GM18526 (cell line): Measurements from ENCODE around the gene ZNF689.

Experiments
- POLR2A ChIP-seq: IDR thresholded peaks from 3 replicates; pipeline ENCODE4 v1.6.1; 2011; ENCODE audit not compliant: insufficient read length; ENCODE audit errors: extremely low read depth

The ZNF689 gene

DNA sequence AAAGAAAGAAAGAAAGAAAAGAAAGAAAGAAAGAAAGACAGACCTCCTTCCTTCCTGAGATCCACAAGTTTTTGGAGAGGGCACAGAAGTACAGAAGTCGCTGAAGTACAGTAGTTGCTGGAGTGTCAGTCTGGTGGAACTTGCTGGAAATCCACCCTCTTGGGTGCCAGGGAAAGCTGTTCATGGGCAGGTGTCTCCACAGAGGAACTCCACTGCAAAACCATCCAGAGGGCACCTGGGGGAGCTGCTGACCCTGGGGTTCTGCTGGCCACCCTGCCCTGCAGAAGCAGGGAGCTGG, 37.0 kb upstream of the ZNF689 start:
- TF ChIP-seq POLR2A: no peak

DNA sequence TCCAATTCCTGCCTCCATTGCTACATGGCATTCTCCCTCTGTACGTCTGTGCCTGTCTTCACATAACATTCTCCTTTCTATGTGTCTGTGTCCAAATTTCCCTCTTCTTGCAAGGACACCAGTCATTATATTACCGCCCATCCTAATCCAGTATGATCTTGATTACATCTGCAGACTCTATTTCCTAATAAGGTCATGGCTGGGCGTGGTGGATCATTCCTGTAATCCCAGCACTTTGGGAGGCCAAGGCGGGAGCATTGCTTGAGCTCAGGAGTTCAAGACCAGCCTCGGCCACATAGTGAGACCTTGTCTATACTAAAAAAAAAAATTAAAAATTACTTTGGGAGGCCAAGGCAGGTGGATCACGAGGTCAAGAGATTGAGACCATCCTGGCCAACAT, 35.5 kb upstream of the ZNF689 start:
- no peak for TF ChIP-seq POLR2A

DNA sequence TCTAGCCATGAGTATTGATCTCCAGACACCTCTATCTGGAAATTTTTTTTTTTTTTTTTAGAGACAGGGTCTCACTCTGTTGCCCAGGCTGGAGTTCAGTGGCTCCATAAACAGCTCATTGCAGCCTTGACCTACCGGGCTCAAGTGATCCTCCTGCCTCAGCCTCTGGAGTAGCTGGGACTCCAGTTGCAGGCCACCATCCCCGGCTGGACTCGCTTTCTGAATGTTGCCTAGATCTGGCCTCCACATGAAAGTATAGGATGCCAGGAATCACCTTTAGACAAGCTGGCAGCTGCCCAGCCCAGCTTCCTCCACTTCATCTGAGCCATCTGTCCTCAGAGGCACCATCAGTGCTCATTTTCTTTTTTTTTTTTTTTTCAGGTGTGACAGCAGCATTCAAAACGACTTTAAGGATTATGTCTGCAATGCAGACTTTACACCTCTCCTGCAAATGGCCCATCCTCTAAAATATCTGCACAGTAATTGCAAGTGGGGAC, 34.2 kb upstream of the ZNF689 start:
- TF ChIP-seq POLR2A: no peak

DNA sequence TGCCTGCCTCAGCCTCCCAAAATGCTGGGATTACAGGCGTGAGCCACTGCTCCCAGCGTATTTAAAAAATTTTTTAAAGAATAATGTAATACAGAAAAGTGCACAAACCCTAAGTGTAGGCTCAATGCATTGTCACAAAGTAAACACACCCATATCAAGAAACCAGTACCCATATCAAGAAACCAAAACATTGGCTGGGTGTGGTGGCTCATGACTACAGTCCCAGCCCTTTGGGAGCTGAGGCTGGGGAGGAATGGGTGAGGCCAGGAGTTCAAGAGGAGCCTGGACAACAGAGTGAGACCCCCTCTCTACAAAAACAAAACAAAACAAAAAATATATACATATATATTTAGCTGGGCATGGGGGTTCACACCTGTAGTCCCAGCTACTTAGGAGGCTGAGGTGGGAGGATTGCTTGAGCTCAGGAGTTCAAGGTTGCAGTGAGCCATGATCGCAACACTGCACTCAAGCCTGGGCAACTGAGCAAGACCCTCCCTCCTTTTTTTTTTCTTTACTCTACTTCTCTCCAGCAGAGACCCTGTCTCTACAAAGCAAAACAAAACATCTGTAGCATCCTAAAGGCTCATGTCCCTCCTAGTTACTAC, 31.3 kb upstream of the ZNF689 start:
- no peak for TF ChIP-seq POLR2A

DNA sequence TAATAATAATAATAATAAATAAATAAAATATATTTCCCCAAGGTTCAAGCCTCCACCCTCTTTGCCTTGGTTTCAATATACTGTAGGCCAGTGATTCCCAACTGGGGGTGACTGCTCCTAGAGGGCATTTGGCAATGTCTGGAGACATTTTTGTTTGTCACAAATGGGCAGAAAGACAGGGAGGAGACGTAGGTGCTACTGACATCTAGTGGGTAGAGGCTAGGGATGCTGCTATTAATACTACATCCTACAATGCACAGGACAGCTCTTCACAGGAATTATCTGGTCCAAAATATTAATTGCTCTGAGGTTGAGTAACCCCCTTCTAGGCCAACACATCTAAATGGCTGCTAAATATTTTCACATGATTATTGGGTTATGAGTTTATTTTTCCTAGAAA, 27.8 kb upstream of the ZNF689 start:
- no peak for TF ChIP-seq POLR2A

DNA sequence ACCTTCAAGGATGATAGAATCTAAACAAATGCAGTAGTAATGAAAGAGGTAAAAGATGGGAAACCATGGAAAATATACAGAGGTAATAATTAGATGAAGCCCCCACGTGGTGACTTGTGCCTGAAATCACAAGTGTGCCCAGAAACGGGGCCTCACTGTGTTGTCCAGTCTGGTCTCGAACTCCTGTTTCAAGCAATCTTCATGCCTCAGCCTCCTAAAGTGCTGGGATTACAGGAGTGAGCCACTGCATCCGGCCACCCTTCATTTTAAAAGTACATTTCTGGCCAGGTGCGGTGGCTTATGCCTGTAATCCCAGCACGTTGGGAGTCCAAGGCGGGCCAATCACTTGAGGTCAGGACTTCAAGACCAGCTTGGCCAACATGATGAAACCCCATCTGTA, 26.4 kb upstream of the ZNF689 start:
- no peak for TF ChIP-seq POLR2A

DNA sequence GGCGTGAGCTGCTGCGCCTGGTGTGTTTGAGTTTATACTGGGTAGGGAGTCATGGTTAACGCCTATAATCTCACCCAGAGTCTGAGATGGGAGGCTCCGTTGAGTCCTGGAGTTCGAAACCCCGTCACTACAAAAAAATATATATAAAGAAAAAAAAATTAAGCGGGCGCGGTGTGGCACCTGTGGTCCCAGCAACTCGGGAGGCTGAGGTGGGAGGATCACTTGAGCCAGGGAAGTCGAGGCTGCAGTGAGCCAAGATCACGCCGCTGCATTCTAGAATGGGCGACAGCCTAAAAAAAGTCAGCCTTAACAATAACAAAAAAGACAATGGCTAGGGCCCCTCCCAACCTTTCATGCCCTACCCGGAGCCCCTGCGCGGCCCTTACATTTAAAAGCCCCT, 23.3 kb upstream of the ZNF689 start:
- no peak for TF ChIP-seq POLR2A

DNA sequence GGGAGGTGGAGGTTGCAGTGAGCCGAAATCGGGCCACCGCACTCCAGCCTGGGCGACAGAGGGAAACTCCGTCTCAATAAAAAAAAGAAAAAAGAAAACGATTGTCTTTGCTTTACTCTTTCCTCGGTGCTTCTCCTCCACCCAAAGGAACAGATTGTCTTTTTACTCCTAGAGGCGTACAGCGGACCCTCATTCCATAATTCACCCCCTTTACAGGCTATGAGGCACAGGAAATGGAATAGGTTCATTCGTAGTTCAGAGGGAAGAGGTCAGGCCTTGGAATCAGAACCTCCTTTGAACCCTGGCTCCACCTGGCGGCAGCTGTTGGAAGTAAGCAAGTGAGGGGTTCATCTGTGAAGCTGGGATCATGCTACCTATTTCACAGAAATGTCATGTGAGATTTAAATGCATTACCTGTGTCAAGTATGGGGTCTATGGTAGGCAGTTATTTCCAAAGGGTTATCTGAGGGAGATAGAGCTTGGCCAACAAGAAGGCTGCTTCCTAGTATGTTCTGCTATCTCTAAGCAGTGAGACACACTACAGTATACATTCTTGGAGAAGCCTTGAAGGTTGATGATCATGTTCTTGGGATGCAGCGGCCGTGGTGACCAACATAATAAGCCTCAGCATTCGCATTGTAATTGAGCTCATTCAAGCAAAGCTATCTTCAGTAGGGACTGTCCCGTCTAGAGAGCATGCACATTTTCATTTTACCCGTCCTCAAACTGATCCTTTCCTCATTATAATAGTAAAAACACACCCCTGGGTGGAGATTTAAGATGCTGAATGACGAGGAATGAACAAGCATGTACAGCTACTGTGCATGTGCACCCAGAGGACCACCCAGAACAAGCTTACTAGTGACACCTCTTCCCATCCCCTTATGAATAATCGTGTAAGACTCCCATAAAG, 18.7 kb upstream of the ZNF689 start:
- TF ChIP-seq POLR2A: no peak

DNA sequence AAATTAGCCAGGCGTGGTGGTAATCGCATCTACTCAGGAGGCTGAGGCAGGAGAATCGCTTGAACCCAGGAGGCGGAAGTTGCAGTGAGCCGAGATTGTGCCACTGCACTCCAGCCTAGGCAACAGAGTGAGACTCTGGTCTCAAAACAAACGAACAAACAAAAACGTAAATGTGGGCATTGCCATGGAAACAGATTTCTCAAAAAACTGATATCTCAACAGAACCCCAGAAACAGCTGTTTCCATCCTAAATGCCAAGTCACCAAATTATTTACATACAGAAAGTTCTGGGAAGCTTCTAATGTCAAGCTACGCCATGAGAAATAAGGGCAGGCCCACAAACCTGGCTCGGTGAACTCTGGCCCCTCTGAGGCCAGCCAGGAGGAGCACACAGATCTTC, 16.0 kb upstream of the ZNF689 start:
- no peak for TF ChIP-seq POLR2A

DNA sequence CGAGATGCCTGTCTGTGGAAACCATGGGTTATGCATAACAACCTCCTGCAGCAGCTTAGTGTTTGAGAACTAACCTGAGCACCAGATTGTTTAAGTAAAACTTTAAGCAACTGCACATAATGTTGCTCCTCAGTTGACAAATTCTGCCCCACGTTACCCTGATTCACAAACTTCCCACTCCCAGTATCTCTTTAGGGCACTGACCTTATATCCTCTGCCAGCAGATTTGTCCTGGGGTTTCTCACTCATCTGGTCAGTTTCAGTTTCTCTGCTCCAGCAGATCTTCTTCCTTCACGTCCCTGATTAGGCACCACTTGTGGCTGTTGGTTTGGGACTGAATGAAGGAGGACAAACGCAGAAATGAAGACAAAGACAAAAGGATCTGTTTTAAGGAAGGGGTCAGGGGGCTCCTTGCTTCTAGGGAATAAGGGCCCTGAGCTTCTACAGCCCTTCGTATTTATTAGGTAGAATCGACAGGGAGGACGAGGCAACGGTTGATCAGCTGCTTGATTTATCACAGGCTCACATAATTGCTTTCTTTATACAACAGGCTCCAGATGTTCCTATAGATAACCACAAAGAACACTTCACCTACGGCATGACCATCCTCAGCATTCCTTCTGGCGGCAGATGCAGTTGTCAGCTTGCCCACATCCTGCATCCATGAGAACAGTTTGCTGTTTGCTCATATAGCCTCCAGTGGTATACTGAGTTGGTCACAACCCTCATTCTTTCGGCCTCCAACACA, 13.5 kb upstream of the ZNF689 start:
- no peak for TF ChIP-seq POLR2A

DNA sequence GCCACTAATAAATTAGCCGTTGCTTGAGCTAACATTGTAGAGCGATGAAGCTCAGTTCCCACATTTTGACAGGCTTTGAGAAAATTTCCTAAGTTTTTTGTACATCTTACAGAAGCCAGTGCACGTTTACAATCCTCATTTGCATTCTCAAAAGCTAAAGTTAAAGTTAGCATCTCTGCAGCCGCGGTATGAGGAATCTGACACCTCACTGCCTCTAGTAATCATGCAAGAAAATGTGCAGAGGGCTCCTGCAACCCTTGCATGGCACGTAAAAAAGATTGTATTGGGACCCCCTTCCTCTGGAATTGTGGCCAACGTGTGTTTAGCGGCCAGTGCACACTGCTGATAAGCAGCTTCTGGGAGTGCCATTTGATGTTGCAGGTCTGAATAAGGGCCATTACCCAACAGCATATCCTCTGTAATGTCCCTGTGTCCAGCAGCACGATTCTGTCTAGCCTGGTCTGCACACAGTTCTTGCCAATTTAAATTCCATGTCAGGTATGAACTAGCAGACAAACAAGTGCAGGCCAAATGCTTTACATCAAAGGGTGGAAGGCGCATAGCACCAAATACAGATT, 12.4 kb upstream of the ZNF689 start:
- TF ChIP-seq POLR2A: no peak

DNA sequence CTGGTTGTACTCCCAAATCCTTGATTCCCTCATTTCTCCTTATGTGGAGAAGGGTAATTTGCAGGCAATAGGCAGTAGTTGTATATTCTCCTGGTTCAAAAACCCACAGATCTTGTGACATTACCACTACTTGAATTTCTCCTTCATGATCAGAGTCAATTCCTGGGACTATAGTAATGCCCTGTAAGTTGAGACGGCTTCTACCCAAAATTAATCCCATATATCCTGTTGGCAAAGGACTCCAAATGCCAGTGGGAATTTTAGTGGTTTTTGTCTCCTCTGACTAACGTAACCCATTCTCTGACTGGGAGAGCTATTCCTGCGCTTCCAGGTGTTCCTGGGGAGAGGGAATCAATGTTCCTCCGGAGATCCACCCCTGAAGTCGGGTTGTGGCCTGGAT, 11.6 kb upstream of the ZNF689 start:
- TF ChIP-seq POLR2A: no peak

DNA sequence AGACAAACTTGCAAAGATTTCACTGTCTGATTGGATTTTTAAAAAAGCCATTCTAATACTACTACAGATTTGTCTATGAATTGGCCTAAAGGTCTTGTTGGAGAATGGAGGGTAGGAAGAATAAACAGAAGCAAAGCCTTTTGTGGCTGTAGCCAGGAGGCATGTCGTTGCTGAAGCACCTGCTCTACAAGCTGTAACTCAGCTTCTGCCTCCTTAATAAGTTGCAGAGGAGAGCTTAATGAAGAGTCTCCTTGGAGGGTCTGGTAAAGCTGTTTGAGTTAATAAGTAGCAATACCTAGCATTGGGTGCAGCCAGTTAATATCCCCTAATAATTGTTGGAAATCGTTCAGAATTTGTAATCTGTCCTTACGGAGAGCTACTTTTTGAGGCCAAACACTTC, 10.0 kb upstream of the ZNF689 start:
- TF ChIP-seq POLR2A: no peak

DNA sequence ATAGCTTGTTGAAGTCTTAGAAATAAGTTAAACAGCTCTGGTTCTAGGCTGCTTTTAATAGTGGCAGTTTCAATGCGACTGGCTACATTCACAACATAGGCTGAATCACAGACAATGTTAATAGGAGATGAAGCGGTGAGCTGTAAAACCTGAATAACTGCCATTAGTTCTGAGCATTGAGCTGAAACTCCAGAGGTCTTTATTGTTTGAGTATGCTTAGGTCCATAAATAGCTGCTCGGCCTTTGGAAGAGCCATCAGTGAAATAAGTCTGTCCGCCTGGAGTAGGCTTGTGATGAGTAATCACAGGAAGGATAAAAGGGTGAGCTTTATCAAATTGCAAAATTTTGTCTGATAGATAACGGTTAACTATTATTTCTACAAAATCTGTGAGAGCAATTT, 9.4 kb upstream of the ZNF689 start:
- TF ChIP-seq POLR2A: no peak

DNA sequence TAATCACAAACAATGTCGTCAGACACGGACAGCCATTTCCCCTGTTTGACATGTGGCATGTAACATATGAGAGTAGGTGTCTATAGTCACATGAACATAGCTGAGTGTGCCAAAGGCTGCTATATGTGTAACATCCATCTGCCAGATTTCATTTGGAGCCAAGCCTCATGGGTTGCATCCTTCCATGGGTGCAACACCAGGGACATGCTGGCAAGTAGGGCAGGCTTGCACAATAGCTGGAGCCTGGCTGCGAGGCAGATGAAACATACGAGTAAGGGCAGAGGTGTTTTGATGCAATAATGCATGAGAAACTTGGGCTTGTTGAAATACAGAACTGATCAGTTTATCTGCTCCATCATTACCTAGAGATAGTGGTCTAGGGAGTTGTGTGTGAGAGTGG, 9.0 kb upstream of the ZNF689 start:
- no peak for TF ChIP-seq POLR2A

DNA sequence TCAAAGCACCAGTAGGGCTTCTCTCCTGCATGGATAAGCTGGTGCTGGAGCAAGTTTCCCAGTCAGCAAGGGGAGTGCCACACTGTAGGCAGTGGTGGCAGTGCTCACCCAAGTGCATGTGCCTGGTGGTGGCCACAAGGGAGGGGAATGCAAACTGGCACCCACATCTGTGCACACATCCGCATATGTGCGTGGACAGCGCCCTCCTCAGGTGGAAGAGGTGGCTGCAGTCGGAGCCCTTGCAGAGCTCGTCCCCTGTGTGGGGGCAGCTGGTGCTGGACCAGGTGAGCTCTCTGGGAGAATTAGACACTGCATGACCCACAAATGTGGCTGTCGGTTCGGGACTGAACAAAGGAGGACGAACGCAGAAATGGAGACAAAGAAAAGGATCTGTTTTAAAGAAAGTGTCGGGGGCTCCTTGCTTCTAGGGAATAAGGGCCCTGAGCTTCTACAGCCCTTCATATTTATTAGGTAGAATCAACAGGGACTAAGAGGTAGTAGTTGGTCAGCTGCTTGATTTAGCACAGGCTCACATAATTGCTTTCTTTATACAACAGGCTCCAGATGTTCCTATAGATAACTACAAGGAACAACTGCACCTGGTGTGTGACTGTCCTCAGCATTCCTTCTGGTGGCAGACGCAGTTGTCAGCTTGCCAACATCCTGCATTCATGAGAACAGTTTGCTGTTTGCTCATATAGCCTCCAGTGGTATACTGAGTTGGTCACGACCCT, 5.3 kb upstream of the ZNF689 start:
- no peak for TF ChIP-seq POLR2A
